Parathyroid adenoma (tissue), 2 donors: ENCODE measurements around the gene NBEA.
A peak's percentile ranks its signal among the peaks of the same experiment; 100 is the strongest.

ENCODE experiments used
- H2AFZ ChIP-seq: fragments of 300-600 bp; sonication (generic); one replicate; pipeline ENCODE4 v1.7.0; 2017; ENCODE audit warnings: antibody characterized with exemption, mild to moderate bottlenecking
- H3K27ac ChIP-seq: fragments of 300-600 bp; sonication (generic); one replicate; pipeline ENCODE4 v1.7.0; 2017
- H3K27me3 ChIP-seq: fragments of 300-600 bp; sonication (generic); one replicate; pipeline ENCODE4 v1.7.0; 2017; ENCODE audit warnings: low read length; ENCODE audit not compliant: control insufficient read depth, insufficient read depth
- H3K36me3 ChIP-seq: fragments of 300-600 bp; sonication (generic); one replicate; pipeline ENCODE4 v1.7.0; 2017; ENCODE audit warnings: low read length; ENCODE audit not compliant: control insufficient read depth, insufficient read depth
- H3K4me1 ChIP-seq: fragments of 300-600 bp; sonication (generic); one replicate; pipeline ENCODE4 v1.7.0; 2017; ENCODE audit warnings: control low read depth
- H3K4me2 ChIP-seq: fragments of 300-600 bp; sonication (generic); one replicate; pipeline ENCODE4 v1.7.0; 2017; ENCODE audit warnings: low read length
- H3K4me3 ChIP-seq: fragments of 300-600 bp; sonication (generic); one replicate; pipeline ENCODE4 v1.7.0; 2017; ENCODE audit warnings: low read depth, low read length
- H3K79me2 ChIP-seq: fragments of 300-600 bp; sonication (generic); one replicate; pipeline ENCODE4 v1.7.0; 2017; ENCODE audit warnings: control low read depth
- H3K9ac ChIP-seq: fragments of 300-600 bp; sonication (generic); one replicate; pipeline ENCODE4 v1.7.0; 2017; ENCODE audit warnings: mild to moderate bottlenecking
- H3K9me3 ChIP-seq: fragments of 300-600 bp; sonication (generic); one replicate; pipeline ENCODE4 v1.7.0; 2017; ENCODE audit warnings: low read length; ENCODE audit not compliant: control insufficient read depth
- CTCF ChIP-seq: fragments of 300-600 bp; sonication (generic); IDR thresholded peaks from one replicate; pipeline ENCODE4 v1.7.0; 2017; ENCODE audit warnings: antibody characterized with exemption, mild to moderate bottlenecking
- donor health status: primary hyperparathyroidism.

Gene NBEA

GRCh38 chr13:35618565-35619083 is 676.6 kb downstream of the NBEA start:
- Histone ChIP-seq H3K27ac (no peak overlapping the region), H3K4me1 (no peaks in the 10 kb centered on the region), H3K4me2 (no peak overlapping the region), H2AFZ (no peak overlapping the region), H3K36me3 (no peaks in the 10 kb centered on the region), H3K9me3 (no peaks in the 10 kb centered on the region), H3K9ac (no peak overlapping the region), H3K27me3 (no peaks in the 10 kb centered on the region), H3K4me3 (no peak overlapping the region), H3K79me2 (no peaks in the 10 kb centered on the region)
- TF ChIP-seq CTCF, result no peak

- H3K36me3 ChIP-seq, result no peaks in the 10 kb centered on the region
- H3K4me3 ChIP-seq, result no peak overlapping the region
- no peaks in the 10 kb centered on the region for H3K27me3 ChIP-seq
- H3K9me3 ChIP-seq, result no peaks in the 10 kb centered on the region
- no peak overlapping the region for H3K27ac ChIP-seq
- H3K4me2 ChIP-seq, result no peak overlapping the region
- no peak overlapping the region for H2AFZ ChIP-seq
- no peaks in the 10 kb centered on the region for H3K4me1 ChIP-seq
- no peaks in the 10 kb centered on the region for H3K79me2 ChIP-seq
- TF ChIP-seq CTCF, result no peak
- no peak overlapping the region for H3K9ac ChIP-seq
Measured at GRCh38 chr13:35621989-35622388, 679.9 kb downstream of the NBEA start.

GRCh38 chr13:35629026-35629425 is 687.0 kb downstream of the NBEA start:
- Histone ChIP-seq H3K79me2 (no peaks in the 10 kb centered on the region), H3K27me3 (no peaks in the 10 kb centered on the region), H3K4me3 (no peak overlapping the region), H3K36me3 (no peaks in the 10 kb centered on the region), H3K27ac (no peak overlapping the region), H2AFZ (no peak overlapping the region), H3K4me2 (no peak overlapping the region), H3K9me3 (no peaks in the 10 kb centered on the region), H3K9ac (no peak overlapping the region), H3K4me1 (no peaks in the 10 kb centered on the region)
- TF ChIP-seq CTCF, result no peak

DNA sequence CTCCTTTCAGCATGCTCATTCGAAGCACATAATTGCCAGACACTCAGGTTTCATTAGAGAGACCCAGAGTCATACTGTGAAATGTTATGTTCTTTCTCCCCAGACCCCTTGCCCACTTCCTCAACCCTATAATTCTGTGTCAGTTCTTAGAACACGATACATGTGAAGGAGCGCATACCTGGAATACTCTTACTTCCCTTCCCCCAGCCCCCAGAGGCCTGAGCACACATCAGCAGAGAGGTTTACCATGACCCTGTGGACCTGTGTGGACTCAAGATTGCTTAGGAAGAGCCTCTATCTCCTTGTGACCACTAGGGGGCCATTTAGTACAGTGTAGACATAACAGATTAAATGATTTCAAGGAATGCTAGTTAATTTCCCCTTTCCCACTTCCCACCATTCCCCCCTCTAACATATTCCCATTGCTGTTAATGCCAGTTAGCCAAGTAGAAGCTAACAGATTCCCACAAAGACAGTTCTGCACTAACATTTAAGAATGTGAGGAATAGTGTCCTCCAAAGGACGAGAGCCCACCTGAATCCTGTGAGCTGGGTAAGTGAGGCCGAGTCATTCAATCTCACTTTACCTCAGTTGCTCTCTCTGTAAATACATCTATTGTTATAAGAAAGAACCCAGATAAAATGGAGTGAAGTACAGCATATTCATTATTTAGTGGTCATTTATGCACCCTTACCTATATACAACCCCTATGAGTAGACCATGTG is 688.6 kb downstream of the NBEA start:
- Histone ChIP-seq H3K27ac (no peak overlapping the region), H3K4me2 (no peak overlapping the region), H3K9me3 (no peaks in the 10 kb centered on the region), H3K4me1 (no peaks in the 10 kb centered on the region), H3K4me3 (no peak overlapping the region), H3K79me2 (no peaks in the 10 kb centered on the region), H3K27me3 (no peaks in the 10 kb centered on the region), H3K9ac (no peak overlapping the region), H2AFZ (no peak overlapping the region), H3K36me3 (no peaks in the 10 kb centered on the region)
- TF ChIP-seq CTCF, result peak; percentile 40

DNA sequence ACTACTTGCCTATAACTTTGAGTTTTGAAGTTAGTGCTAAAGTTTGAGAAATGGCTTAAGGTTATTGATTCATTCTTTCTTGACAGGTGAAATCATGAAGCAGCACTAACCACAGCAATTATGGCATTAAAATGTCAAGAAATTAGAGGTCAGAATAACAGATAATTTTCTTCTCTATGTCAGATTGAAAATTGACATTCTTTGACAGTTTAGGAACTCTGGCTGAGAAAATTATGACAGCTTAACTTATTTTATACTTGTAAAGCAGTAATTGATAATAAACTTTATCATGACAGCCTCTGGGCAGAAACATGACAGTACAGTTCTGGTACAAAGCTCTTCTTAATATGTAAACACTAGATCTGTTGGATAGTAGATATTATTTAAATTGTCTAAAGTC is 689.6 kb downstream of the NBEA start:
- no peak overlapping the region for H3K4me3 ChIP-seq
- no peaks in the 10 kb centered on the region for H3K79me2 ChIP-seq
- H3K27ac ChIP-seq, result no peak overlapping the region
- H3K4me2 ChIP-seq, result no peak overlapping the region
- H3K9ac ChIP-seq, result no peak overlapping the region
- no peaks in the 10 kb centered on the region for H3K4me1 ChIP-seq
- H3K9me3 ChIP-seq, result no peaks in the 10 kb centered on the region
- no peaks in the 10 kb centered on the region for H3K27me3 ChIP-seq
- no peaks in the 10 kb centered on the region for H3K36me3 ChIP-seq
- no peak overlapping the region for H2AFZ ChIP-seq
- TF ChIP-seq CTCF, result no peak
